ENCODE data around the gene KRT26. TPM values are rescaled to one million over a fixed set of nuclear protein-coding genes. Genes with fewer than 3 reads are reported as not detected.
A peak's percentile ranks its signal among the peaks of the same experiment; 100 is the strongest.

KRT26 gene, protein sequence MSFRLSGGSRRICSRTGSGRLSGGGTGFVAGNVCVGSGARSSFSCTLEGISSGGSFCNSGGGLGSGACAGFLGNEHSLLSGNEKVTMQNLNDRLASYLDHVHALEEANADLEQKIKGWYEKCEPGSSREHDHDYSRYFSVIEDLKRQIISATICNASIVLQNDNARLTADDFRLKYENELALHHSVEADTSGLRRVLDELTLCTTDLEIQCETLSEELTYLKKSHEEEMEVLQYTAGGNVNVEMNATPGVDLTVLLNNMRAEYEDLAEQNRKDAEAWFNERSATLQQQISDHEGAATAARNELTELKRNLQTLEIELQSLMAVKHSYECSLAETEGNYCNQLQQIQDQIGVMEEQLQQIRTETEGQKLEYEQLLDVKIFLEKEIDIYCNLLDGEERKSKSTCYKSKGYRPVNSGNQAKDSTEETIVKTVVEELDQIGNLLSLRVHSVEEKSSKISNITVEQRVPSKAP
- not detected for total RNA-seq

- Histone ChIP-seq H3K27me3 (ENCODE audit: control insufficient read depth in 3 of 3, insufficient read depth in 3 of 3, low read length in 3 of 3) (peaks cover 9 to 16% (median 11%) of the 10 kb centered on the region in 3 donors), H3K4me3 (ENCODE audit: low read length in 3 of 3) (no peak within 1 kb of the TSS), H3K9ac (ENCODE audit: low read depth in 1 of 3, low read length in 3 of 3) (no peak within 1 kb of the TSS), H3K36me3 (ENCODE audit: control insufficient read depth in 3 of 3, insufficient read depth in 3 of 3, low read length in 3 of 3) (no peaks in the 10 kb centered on the region), H3K4me1 (ENCODE audit: control insufficient read depth in 3 of 3, insufficient read depth in 3 of 3, low read length in 3 of 3) (no peaks in the 10 kb centered on the region), H3K9me3 (ENCODE audit: control insufficient read depth in 3 of 3, low read length in 3 of 3) (no peaks in the 10 kb centered on the region), H3K27ac (ENCODE audit: low read depth, low read length) (no peak within 1 kb of the TSS)
Observed at GRCh38 chr17:40772101-40772500, at the start of gene KRT26. Gene KRT26, minus strand, starts transcription at chr17:40772201. Its CDS starts 88 bp downstream, at chr17:40772113.

DNA sequence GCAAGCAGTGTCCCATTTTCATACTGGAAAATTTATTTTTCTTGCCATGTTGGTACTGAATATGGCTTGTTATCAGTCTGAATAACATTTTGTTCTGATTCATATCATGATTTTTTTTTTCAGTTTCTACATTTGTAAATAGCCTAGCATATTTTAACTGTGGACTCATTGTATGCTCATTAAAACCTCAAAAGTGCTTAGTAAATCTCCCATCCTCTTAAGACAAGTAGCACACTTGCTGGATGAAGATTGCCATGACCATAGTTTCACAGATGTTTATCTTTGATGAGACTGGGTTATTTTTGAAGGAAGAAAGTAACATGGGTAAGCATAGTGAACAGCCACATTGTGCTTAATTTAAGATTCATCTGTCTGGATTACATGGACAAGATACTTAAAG is 49.5 kb upstream of the KRT26 start:
- peaks cover 0 to 17% (median 7%) of the 10 kb centered on the region in 3 donors for H3K4me1 ChIP-seq (ENCODE audit: control insufficient read depth in 3 of 3, insufficient read depth in 3 of 3, low read length in 3 of 3)
- H3K9me3 ChIP-seq (ENCODE audit: control insufficient read depth in 3 of 3, low read length in 3 of 3), result no peaks in the 10 kb centered on the region
- H3K9ac ChIP-seq (ENCODE audit: low read depth in 1 of 3, low read length in 3 of 3), result no peak overlapping the region
- no peak overlapping the region for H3K27ac ChIP-seq (ENCODE audit: low read depth, low read length)
- H3K27me3 ChIP-seq (ENCODE audit: control insufficient read depth in 3 of 3, insufficient read depth in 3 of 3, low read length in 3 of 3), result no peaks in the 10 kb centered on the region
- peaks cover 5 to 6% (median 6%) of the 10 kb centered on the region in 3 donors for H3K36me3 ChIP-seq (ENCODE audit: control insufficient read depth in 3 of 3, insufficient read depth in 3 of 3, low read length in 3 of 3)
- no peak overlapping the region for H3K4me3 ChIP-seq (ENCODE audit: low read length in 3 of 3)

DNA sequence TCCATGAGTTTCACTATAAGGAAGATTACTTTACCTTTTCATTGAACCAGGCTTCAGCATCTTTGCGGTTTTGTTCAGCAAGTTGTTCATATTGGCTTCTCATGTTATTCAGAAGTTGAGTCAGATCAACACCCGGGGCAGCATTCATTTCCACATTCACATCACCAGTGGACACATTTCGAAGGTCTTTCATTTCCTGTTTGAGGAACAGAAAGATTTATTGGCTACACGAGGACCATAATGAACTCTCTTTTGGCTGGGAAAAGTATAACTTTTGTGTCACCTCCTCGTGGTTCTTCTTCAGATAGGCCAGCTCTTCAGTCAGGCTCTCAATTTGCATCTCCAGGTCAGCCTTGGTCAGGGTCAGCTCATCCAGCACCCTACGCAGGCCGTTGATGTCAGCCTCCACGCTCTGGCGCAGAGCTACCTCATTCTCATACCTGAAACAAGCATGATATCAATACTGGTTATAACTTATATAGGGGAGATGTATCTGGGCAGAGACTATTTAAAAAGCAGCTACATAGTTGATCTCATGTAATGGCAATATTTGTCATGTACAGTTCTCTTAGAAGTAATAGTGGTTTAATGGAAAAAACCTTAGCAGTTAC is 48.3 kb upstream of the KRT26 start:
- no peaks in the 10 kb centered on the region for H3K27me3 ChIP-seq (ENCODE audit: control insufficient read depth in 3 of 3, insufficient read depth in 3 of 3, low read length in 3 of 3)
- H3K27ac ChIP-seq (ENCODE audit: low read depth, low read length), result no peak overlapping the region
- H3K4me1 ChIP-seq (ENCODE audit: control insufficient read depth in 3 of 3, insufficient read depth in 3 of 3, low read length in 3 of 3), result peaks cover 0 to 17% (median 7%) of the 10 kb centered on the region in 3 donors
- H3K4me3 ChIP-seq (ENCODE audit: low read length in 3 of 3), result peak overlapping the region in 1 of 3 donors; percentile 84
- H3K9ac ChIP-seq (ENCODE audit: low read depth in 1 of 3, low read length in 3 of 3), result no peak overlapping the region
- H3K9me3 ChIP-seq (ENCODE audit: control insufficient read depth in 3 of 3, low read length in 3 of 3), result no peaks in the 10 kb centered on the region
- H3K36me3 ChIP-seq (ENCODE audit: control insufficient read depth in 3 of 3, insufficient read depth in 3 of 3, low read length in 3 of 3), result peaks cover 5 to 6% (median 6%) of the 10 kb centered on the region in 3 donors

DNA sequence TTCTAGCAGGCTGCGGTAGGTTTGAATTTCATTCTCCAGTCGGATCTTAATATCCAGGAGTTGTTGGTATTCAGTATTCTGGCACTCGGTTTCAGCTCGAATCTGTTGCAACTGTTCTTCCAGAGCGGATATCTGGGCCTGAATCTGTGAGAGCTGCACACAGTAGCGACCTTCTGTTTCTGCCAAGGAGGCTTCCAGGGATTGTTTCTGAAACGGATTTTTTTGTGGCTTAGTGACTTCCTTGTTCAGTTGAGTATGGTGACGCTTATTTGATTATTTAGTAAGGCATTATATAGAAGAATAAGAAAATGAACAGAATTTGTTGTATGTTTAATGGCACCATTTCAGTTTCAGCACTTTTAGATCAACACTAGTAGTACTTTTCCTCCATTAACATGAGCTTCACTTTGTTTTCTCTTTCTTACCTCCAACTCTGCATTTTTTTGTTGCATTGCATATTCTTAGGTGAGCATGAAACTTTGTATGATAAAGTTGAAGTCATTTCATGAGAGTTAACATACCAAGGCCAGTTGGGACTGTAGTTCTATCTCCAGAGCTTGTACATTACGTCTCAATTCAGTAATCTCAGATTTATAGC is 47.6 kb upstream of the KRT26 start:
- Histone ChIP-seq H3K27ac (ENCODE audit: low read depth, low read length) (peak overlapping the region; percentile 78), H3K36me3 (ENCODE audit: control insufficient read depth in 3 of 3, insufficient read depth in 3 of 3, low read length in 3 of 3) (peaks cover 5 to 6% (median 6%) of the 10 kb centered on the region in 3 donors), H3K4me1 (ENCODE audit: control insufficient read depth in 3 of 3, insufficient read depth in 3 of 3, low read length in 3 of 3) (peaks cover 0 to 17% (median 7%) of the 10 kb centered on the region in 3 donors), H3K9me3 (ENCODE audit: control insufficient read depth in 3 of 3, low read length in 3 of 3) (no peaks in the 10 kb centered on the region), H3K4me3 (ENCODE audit: low read length in 3 of 3) (peak overlapping the region; percentile 75 to 84 (median 78)), H3K27me3 (ENCODE audit: control insufficient read depth in 3 of 3, insufficient read depth in 3 of 3, low read length in 3 of 3) (no peaks in the 10 kb centered on the region), H3K9ac (ENCODE audit: low read depth in 1 of 3, low read length in 3 of 3) (peak overlapping the region; percentile 52 to 66 (median 54))

DNA sequence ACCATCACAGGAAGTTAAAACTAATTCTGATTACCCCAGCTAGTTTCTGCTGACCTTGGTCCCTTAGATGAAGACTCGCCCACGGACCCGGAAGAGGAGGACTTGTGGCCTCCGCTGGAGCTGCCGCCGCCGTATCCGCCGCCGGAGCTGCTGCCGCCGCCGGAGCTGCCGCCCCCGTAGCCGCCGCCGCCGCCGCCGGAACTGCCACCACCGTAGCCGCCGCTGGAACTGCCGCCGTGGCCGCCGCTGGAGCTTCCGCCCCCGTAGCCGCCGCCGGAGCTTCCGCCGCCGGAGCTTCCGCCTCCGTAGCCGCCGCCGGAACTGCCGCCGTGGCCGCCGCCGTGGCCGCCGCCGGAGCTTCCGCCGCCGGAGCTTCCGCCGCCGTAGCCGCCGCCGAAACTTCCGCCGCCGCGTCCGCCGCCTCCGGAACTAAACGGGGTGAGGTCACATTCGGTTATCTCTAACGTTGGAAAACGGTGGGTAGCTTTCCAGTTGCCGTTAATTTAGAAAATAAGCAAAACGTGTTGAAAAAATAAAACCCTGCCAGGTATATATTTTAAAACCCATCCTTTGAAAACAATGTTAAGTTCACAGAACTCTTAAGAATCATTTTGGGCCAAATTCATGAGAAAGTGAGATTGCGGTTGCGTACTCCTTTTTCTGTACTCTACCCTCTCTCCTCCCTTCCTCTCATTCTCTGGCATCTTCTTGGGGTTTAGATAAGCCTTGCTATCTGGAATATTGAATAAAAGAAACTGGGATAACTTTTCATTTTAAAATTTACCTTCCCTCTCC is 46.9 kb upstream of the KRT26 start:
- H3K9me3 ChIP-seq (ENCODE audit: control insufficient read depth in 3 of 3, low read length in 3 of 3), result no peaks in the 10 kb centered on the region
- H3K27me3 ChIP-seq (ENCODE audit: control insufficient read depth in 3 of 3, insufficient read depth in 3 of 3, low read length in 3 of 3), result no peaks in the 10 kb centered on the region
- peaks cover 0 to 17% (median 7%) of the 10 kb centered on the region in 3 donors for H3K4me1 ChIP-seq (ENCODE audit: control insufficient read depth in 3 of 3, insufficient read depth in 3 of 3, low read length in 3 of 3)
- peak overlapping the region; percentile 75 to 95 (median 78) for H3K4me3 ChIP-seq (ENCODE audit: low read length in 3 of 3)
- peak overlapping the region; percentile 78 for H3K27ac ChIP-seq (ENCODE audit: low read depth, low read length)
- peaks cover 5 to 6% (median 6%) of the 10 kb centered on the region in 3 donors for H3K36me3 ChIP-seq (ENCODE audit: control insufficient read depth in 3 of 3, insufficient read depth in 3 of 3, low read length in 3 of 3)
- peak overlapping the region; percentile 66 to 76 (median 66) for H3K9ac ChIP-seq (ENCODE audit: low read depth in 1 of 3, low read length in 3 of 3)

- Histone ChIP-seq H3K9me3 (ENCODE audit: control insufficient read depth in 3 of 3, low read length in 3 of 3) (no peaks in the 10 kb centered on the region), H3K36me3 (ENCODE audit: control insufficient read depth in 3 of 3, insufficient read depth in 3 of 3, low read length in 3 of 3) (peaks cover 5 to 6% (median 6%) of the 10 kb centered on the region in 3 donors), H3K27ac (ENCODE audit: low read depth, low read length) (peak overlapping the region; percentile 78), H3K4me3 (ENCODE audit: low read length in 3 of 3) (peak overlapping the region; percentile 49 to 95 (median 70)), H3K27me3 (ENCODE audit: control insufficient read depth in 3 of 3, insufficient read depth in 3 of 3, low read length in 3 of 3) (no peaks in the 10 kb centered on the region), H3K4me1 (ENCODE audit: control insufficient read depth in 3 of 3, insufficient read depth in 3 of 3, low read length in 3 of 3) (peaks cover 0 to 17% (median 7%) of the 10 kb centered on the region in 3 donors), H3K9ac (ENCODE audit: low read depth in 1 of 3, low read length in 3 of 3) (peak overlapping the region; percentile 61 to 76 (median 66))
Observed at GRCh38 chr17:40818343-40818732, 46.3 kb upstream of the KRT26 start.

- Histone ChIP-seq H3K9ac (ENCODE audit: low read depth in 1 of 3, low read length in 3 of 3) (no peak overlapping the region), H3K9me3 (ENCODE audit: control insufficient read depth in 3 of 3, low read length in 3 of 3) (no peaks in the 10 kb centered on the region), H3K36me3 (ENCODE audit: control insufficient read depth in 3 of 3, insufficient read depth in 3 of 3, low read length in 3 of 3) (peaks cover 5 to 6% (median 6%) of the 10 kb centered on the region in 3 donors), H3K4me1 (ENCODE audit: control insufficient read depth in 3 of 3, insufficient read depth in 3 of 3, low read length in 3 of 3) (peaks cover 0 to 17% (median 7%) of the 10 kb centered on the region in 3 donors), H3K27ac (ENCODE audit: low read depth, low read length) (no peak overlapping the region), H3K27me3 (ENCODE audit: control insufficient read depth in 3 of 3, insufficient read depth in 3 of 3, low read length in 3 of 3) (peaks cover 2 to 3% (median 3%) of the 10 kb centered on the region in 3 donors), H3K4me3 (ENCODE audit: low read length in 3 of 3) (no peak overlapping the region)
Observed at GRCh38 chr17:40817103-40817682, 45.2 kb upstream of the KRT26 start.

GRCh38 chr17:40816569-40816968 is 44.6 kb upstream of the KRT26 start:
- H3K27me3 ChIP-seq (ENCODE audit: control insufficient read depth in 3 of 3, insufficient read depth in 3 of 3, low read length in 3 of 3), result peaks cover 3 to 5% (median 3%) of the 10 kb centered on the region in 3 donors

GRCh38 chr17:40815381-40815780 is 43.4 kb upstream of the KRT26 start:
- H3K27ac ChIP-seq (ENCODE audit: low read depth, low read length), result no peak overlapping the region
- peaks cover 5 to 6% (median 6%) of the 10 kb centered on the region in 3 donors for H3K36me3 ChIP-seq (ENCODE audit: control insufficient read depth in 3 of 3, insufficient read depth in 3 of 3, low read length in 3 of 3)
- H3K9me3 ChIP-seq (ENCODE audit: control insufficient read depth in 3 of 3, low read length in 3 of 3), result no peaks in the 10 kb centered on the region
- H3K9ac ChIP-seq (ENCODE audit: low read depth in 1 of 3, low read length in 3 of 3), result no peak overlapping the region
- H3K27me3 ChIP-seq (ENCODE audit: control insufficient read depth in 3 of 3, insufficient read depth in 3 of 3, low read length in 3 of 3), result peaks cover 6 to 8% (median 8%) of the 10 kb centered on the region in 3 donors
- peaks cover 0 to 15% (median 6%) of the 10 kb centered on the region in 3 donors for H3K4me1 ChIP-seq (ENCODE audit: control insufficient read depth in 3 of 3, insufficient read depth in 3 of 3, low read length in 3 of 3)
- H3K4me3 ChIP-seq (ENCODE audit: low read length in 3 of 3), result no peak overlapping the region

More at GRCh38 chr17:40816569-40816968, 44.6 kb upstream of the KRT26 start:
- Histone ChIP-seq H3K9ac (ENCODE audit: low read depth in 1 of 3, low read length in 3 of 3) (no peak overlapping the region), H3K4me3 (ENCODE audit: low read length in 3 of 3) (no peak overlapping the region), H3K36me3 (ENCODE audit: control insufficient read depth in 3 of 3, insufficient read depth in 3 of 3, low read length in 3 of 3) (peaks cover 5 to 6% (median 6%) of the 10 kb centered on the region in 3 donors), H3K27ac (ENCODE audit: low read depth, low read length) (no peak overlapping the region), H3K9me3 (ENCODE audit: control insufficient read depth in 3 of 3, low read length in 3 of 3) (no peaks in the 10 kb centered on the region), H3K4me1 (ENCODE audit: control insufficient read depth in 3 of 3, insufficient read depth in 3 of 3, low read length in 3 of 3) (peaks cover 0 to 17% (median 7%) of the 10 kb centered on the region in 3 donors)
